Mesangial cell (primary cell): ENCODE results near the gene IFNA14. TPM values are rescaled to one million over a fixed set of nuclear protein-coding genes. Genes with fewer than 3 reads are reported as not detected.

ENCODE experiments used
- total RNA-seq: library from RNA; depleted of rRNA; stranded (reverse); fragments of >200 nt; gene quantifications from 2 replicates; pipeline ENCODE4 v1.2.3, GENCODE V29; 2015

IFNA14 gene
- not detected in 2 replicates for total RNA-seq

DNA sequence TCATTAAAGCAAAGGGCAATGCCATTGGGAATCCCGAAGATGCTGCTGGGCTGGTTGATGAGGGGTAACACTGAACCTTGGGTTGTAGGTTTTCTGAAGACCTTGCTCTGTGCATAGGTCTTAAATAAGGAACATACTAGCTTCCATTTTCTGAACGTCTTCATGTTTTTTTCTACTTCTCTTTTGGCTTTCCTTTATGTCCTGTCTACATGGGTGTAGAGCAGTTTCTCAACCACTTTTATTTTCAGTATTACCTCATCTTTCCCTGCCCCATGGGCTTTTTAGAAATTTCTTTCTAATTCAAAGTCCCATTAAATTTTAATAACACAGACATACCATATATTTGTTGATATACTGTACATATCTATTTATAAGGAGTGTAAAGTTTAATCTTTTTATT lies at the start of gene IFNA14:
Gene IFNA14 (minus strand): TSS at position 95 of the 400 bp plus-strand sequence. CDS start 70 bp downstream, at position 25.

DNA sequence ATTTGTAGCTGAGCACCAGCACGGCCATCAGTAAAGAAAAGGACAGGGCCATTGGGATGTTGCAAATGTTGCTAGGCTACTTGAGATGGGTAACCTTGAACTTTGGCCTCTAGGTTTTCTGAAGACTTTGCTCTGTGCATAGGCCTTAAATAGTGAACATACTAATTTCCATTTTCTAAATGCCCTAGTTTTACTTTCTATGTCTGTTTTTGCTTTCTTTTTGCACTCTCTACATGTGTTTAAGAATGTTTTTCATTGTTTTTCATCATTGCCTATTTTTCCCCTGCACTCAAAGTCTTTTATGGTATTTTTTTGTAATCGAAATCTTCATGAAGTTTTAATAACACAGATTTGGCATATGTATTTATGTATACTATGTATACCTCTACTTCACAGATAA lies 11.7 kb downstream of the IFNA14 start, which contains the start of gene IFNA17:
Gene IFNA17 (minus strand): TSS at position 101 of the 400 bp plus-strand sequence. CDS start 49 bp downstream, at position 52.

DNA sequence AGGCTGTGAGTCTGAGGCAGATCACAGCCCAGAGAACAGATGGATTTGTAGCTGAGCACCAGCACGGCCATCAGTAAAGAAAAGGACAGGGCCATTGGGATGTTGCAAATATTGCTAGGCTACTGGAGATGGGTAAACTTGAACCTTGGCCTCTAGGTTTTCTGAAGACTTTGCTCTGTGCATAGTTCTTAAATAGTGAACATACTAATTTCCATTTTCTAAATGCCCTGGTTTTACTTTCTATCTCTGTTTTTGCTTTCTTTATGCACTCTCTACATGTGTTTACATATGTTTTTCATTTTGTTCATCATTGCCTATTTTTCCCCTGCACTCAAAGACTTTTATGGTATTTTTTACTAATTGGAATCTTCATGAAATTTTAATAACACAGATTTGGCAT lies 22.6 kb downstream of the IFNA14 start, which contains the start of gene IFNA16:
Gene IFNA16 (minus strand): TSS at position 101 of the 400 bp plus-strand sequence. CDS start 6 bp downstream, at position 95.

DNA sequence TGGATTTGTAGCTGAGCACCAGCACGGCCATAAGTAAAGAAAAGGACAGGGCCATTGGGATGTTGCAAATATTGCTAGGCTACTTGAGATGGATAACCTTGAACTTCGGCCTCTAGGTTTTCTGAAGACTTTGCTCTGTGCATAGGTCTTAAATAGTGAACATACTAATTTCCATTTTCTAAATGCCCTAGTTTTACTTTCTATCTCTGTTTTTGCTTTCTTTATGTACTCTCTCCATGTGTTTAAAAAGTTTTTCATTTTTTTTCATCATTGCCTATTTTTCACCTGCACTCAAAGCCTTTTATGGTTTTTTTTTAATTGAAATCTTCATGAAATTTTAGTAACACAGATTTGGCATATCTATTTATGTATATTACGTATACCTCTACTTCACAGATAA lies 32.8 kb downstream of the IFNA14 start, which contains the start of gene IFNA10:
Gene IFNA10 (minus strand): TSS at position 101 of the 400 bp plus-strand sequence. CDS start 46 bp downstream, at position 55.

DNA sequence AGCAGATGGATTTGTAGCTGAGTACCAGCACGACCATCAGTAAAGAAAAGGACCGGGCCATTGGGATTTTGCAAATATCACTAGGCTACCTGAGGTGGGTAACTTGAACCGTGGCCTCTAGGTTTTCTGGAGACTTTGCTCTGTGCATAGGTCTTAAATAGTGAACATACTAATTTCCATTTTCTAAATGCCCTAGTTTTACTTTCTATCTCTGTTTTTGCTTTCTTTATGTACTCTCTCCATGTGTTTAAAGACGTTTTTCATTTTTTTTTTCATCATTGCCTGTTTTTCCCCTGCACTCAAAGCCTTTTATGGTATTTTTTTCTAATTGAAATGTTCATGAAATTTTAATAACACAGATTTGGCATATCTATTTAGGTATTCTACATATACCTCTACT lies 37.7 kb downstream of the IFNA14 start, which contains the start of gene IFNA7:
Gene IFNA7 (minus strand): TSS at position 101 of the 400 bp plus-strand sequence. CDS start 40 bp downstream, at position 61.

Other genes with a start within 250 kb of the IFNA14 start
- 2.1 and 2.4 TPM in 2 replicates for gene HACD4, start 208.4 kb downstream of the IFNA14 start, total RNA-seq
- gene IFNB1, start 162.1 kb downstream of the IFNA14 start, total RNA-seq = not detected in 2 replicates
- gene IFNW1, start 98.2 kb downstream of the IFNA14 start, total RNA-seq = not detected in 2 replicates
- not detected in 2 replicates for gene IFNA21, start 73.3 kb downstream of the IFNA14 start, total RNA-seq
- not detected in 2 replicates for gene IFNA4, start 52.4 kb downstream of the IFNA14 start, total RNA-seq
- gene IFNA7, start 37.8 kb downstream of the IFNA14 start, total RNA-seq = not detected in 2 replicates
- gene IFNA10, start 32.9 kb downstream of the IFNA14 start, total RNA-seq = not detected in 2 replicates
- gene IFNA16, start 22.7 kb downstream of the IFNA14 start, total RNA-seq = not detected in 2 replicates
- gene IFNA17, start 11.8 kb downstream of the IFNA14 start, total RNA-seq = not detected in 2 replicates
- not detected in 2 replicates for gene IFNA5, start 65.3 kb upstream of the IFNA14 start, total RNA-seq
- gene KLHL9, start 95.4 kb upstream of the IFNA14 start, total RNA-seq = 17.1 and 19.6 TPM in 2 replicates
- not detected in 2 replicates for gene IFNA6, start 110.9 kb upstream of the IFNA14 start, total RNA-seq
- gene IFNA13, start 128.1 kb upstream of the IFNA14 start, total RNA-seq = not detected in 2 replicates
- gene IFNA2, start 145.4 kb upstream of the IFNA14 start, total RNA-seq = not detected in 2 replicates
- not detected in 2 replicates for gene IFNA8, start 169.1 kb upstream of the IFNA14 start, total RNA-seq
- not detected in 2 replicates for gene IFNA1, start 200.4 kb upstream of the IFNA14 start, total RNA-seq
- 0.25 TPM in 1 of 2 replicates, not detected in the other for gene IFNE, start 242.3 kb upstream of the IFNA14 start, total RNA-seq